PC-9 (cell line): Measurements from ENCODE around the gene RUNX1. TPM values are rescaled to one million over a fixed set of nuclear protein-coding genes. Genes with fewer than 3 reads are reported as not detected.

Experiments used
- BruUV-seq: library from RNA; stranded (reverse); fragments of 400-500 nt; replicated peaks from 2 replicates; lab custom pipeline; 2021; lab: Mats Ljungman, UMichigan
- CTCF ChIA-PET: fragments of 300-600 bp; sonication (Branson Sonifier 250); formaldehyde crosslinking; loops from one replicate; lab custom pipeline; 2022; ENCODE audit warnings: antibody characterized with exemption; lab: Charles Lee
- POLR2A ChIA-PET: fragments of 300-600 bp; sonication (Branson Sonifier 250); formaldehyde crosslinking; loops from one replicate; lab custom pipeline; 2022; ENCODE audit warnings: antibody characterized with exemption; ENCODE audit not compliant: unreplicated experiment; lab: Charles Lee
- DNase-seq, 2 experiments: peaks; one replicate each; pipeline versions ENCODE4 v3.0.0 to v3.0.0-alpha.2; 2015 to 2022; ENCODE audit warnings: mixed read lengths in 1 of 2
- H2AFZ ChIP-seq: fragments of 200-600 bp; sonication (generic); 2 replicates; pipeline ENCODE4 v1.8.1; 2017; ENCODE audit warnings: antibody characterized with exemption
- H3F3A ChIP-seq: fragments of 200-600 bp; sonication (generic); 2 replicates; pipeline ENCODE4 v1.8.1; 2017; ENCODE audit warnings: antibody characterized with exemption, mild to moderate bottlenecking, low read depth; ENCODE audit not compliant: insufficient read depth
- H3K27ac ChIP-seq: fragments of 200-600 bp; sonication (generic); 2 replicates; pipeline ENCODE4 v1.6.1; 2016; ENCODE audit warnings: mixed run types
- H3K27me3 ChIP-seq: fragments of 200-600 bp; sonication (generic); 2 replicates; pipeline ENCODE4 v1.6.1; 2016; ENCODE audit warnings: low read depth, mixed run types; ENCODE audit not compliant: insufficient read depth
- H3K36me3 ChIP-seq: fragments of 200-600 bp; sonication (generic); 2 replicates; pipeline ENCODE4 v1.6.1; 2016; ENCODE audit warnings: low read depth, mixed run types
- H3K4me1 ChIP-seq: fragments of 200-600 bp; sonication (generic); replicated peaks from 2 replicates; pipeline ENCODE4 v1.6.1; 2016; ENCODE audit warnings: mixed run types; ENCODE audit not compliant: insufficient read depth
- H3K4me2 ChIP-seq: fragments of 200-600 bp; sonication (generic); 2 replicates; pipeline ENCODE4 v1.6.1; 2017; ENCODE audit warnings: mixed run types
- H3K4me3 ChIP-seq: fragments of 200-600 bp; sonication (generic); 2 replicates; pipeline ENCODE4 v1.6.1; 2016; ENCODE audit warnings: mixed run types
- H3K79me2 ChIP-seq: fragments of 200-600 bp; sonication (generic); 2 replicates; pipeline ENCODE4 v1.6.1; 2017; ENCODE audit warnings: low read depth, mixed run types
- H3K9me2 ChIP-seq: fragments of 200-600 bp; sonication (generic); 2 replicates; pipeline ENCODE4 v1.8.1; 2017; ENCODE audit warnings: mild to moderate bottlenecking; ENCODE audit not compliant: insufficient read depth
- H3K9me3 ChIP-seq: fragments of 200-600 bp; sonication (generic); 2 replicates; pipeline ENCODE4 v1.8.1; 2016; ENCODE audit warnings: low read depth; ENCODE audit not compliant: insufficient read depth
- H4K20me1 ChIP-seq: fragments of 200-600 bp; sonication (generic); 2 replicates; pipeline ENCODE4 v1.8.1; 2017; ENCODE audit not compliant: insufficient read depth
- EZH2 ChIP-seq: fragments of 200-600 bp; sonication (generic); IDR thresholded peaks from 2 replicates; pipeline ENCODE4 v1.8.0; 2017; ENCODE audit warnings: antibody characterized with exemption, low read depth
- intact Hi-C: fragments of 100-400 bp; cut with micrococcal nuclease; formaldehyde crosslinking; loops from one replicate; pipeline ENCODE4 v1.10.0; 2022; ENCODE audit not compliant: unreplicated experiment
- total RNA-seq: library from RNA; stranded (reverse); gene quantifications from 2 replicates; pipeline ENCODE4 v1.2.3, GENCODE V29; 2021
- TF ChIP-seq, protein P1 (sequence below): fragments of 200-600 bp; sonication (generic); conservative IDR thresholded peaks from 2 replicates; pipeline ENCODE4 v1.6.1; 2017; ENCODE audit warnings: mixed run types, antibody characterized with exemption, mild to moderate bottlenecking, moderate library complexity

Gene RUNX1
- total RNA-seq, 1 experiment from 2014 or later = 58.5 TPM

GRCh38 chr21:35077975-35078374 lies 28.9 kb upstream of the RUNX1 start:
- Histone ChIP-seq H3K9me3 (no peaks in the 10 kb centered on the region), H3K4me1 (no peaks in the 10 kb centered on the region), H3K79me2 (no peaks in the 10 kb centered on the region), H3K27me3 (no peaks in the 10 kb centered on the region), H4K20me1 (no peaks in the 10 kb centered on the region), H3K27ac (no peak overlapping the region), H2AFZ (no peak overlapping the region), H3K4me2 (no peak overlapping the region), H3K4me3 (no peak overlapping the region), H3F3A (no peaks in the 10 kb centered on the region), H3K36me3 (no peaks in the 10 kb centered on the region), H3K9me2 (no peaks in the 10 kb centered on the region)
- TF ChIP-seq EZH2 = no peak
- TF ChIP-seq, protein P1, sequence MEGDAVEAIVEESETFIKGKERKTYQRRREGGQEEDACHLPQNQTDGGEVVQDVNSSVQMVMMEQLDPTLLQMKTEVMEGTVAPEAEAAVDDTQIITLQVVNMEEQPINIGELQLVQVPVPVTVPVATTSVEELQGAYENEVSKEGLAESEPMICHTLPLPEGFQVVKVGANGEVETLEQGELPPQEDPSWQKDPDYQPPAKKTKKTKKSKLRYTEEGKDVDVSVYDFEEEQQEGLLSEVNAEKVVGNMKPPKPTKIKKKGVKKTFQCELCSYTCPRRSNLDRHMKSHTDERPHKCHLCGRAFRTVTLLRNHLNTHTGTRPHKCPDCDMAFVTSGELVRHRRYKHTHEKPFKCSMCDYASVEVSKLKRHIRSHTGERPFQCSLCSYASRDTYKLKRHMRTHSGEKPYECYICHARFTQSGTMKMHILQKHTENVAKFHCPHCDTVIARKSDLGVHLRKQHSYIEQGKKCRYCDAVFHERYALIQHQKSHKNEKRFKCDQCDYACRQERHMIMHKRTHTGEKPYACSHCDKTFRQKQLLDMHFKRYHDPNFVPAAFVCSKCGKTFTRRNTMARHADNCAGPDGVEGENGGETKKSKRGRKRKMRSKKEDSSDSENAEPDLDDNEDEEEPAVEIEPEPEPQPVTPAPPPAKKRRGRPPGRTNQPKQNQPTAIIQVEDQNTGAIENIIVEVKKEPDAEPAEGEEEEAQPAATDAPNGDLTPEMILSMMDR = no peak
- ChIA-PET POLR2A (no interaction called here), CTCF (no interaction called here)
- no TSS peak for BruUV-seq
- intact Hi-C loops = no loop called here
- no peak for DNase-seq

DNA sequence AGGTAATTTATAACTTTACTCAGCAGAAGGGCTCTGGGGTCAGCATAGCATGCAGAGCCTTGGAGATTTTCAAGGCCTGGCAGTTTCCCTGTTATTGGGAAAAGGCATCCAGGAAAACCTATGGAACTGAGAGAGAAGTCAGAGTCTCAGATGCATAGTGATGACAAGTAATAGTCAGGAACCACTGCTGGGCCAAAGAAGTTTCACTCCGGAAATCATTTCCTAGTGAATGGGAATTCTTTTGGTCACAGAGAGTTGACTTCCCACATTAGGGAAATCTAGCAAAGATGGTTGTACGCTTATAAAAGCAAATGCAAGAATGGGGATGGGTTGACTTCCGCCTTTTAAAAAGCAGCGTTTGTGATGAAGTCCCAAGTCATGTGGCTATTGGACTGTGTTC lies 28.4 kb upstream of the RUNX1 start:
- Histone ChIP-seq H3K36me3 (no peaks in the 10 kb centered on the region), H3K27ac (no peak overlapping the region), H3K79me2 (no peaks in the 10 kb centered on the region), H3K4me2 (no peak overlapping the region), H3K9me3 (no peaks in the 10 kb centered on the region), H3K4me3 (no peak overlapping the region), H2AFZ (no peak overlapping the region), H3K4me1 (no peaks in the 10 kb centered on the region), H3F3A (no peaks in the 10 kb centered on the region), H4K20me1 (no peaks in the 10 kb centered on the region), H3K27me3 (no peaks in the 10 kb centered on the region), H3K9me2 (no peaks in the 10 kb centered on the region)
- intact Hi-C loops = no loop called here
- DNase-seq = no peak
- TF ChIP-seq EZH2 = no peak
- TF ChIP-seq, protein P1 = no peak
- CTCF ChIA-PET = no interaction called here
- POLR2A ChIA-PET = no interaction called here
- no TSS peak for BruUV-seq

DNA sequence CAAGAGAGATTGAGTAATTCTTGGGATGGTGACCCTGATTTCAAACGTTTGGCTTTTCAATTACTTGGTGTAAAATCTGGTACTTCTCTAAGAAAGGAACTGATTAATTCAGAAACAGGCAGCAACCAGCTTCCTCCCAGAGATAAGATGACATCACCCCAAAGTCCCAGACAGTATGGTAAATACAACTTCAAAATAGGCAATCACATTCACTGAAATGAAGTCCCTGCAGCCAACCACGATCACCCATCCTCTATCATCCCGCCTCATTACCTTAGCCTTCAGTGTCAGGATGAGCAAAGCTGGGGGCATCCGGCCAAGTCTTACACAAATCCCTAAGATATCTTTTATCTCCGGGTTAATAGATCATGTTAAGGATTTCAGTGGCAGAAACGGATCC lies 26.4 kb upstream of the RUNX1 start:
- CTCF ChIA-PET = no interaction called here
- no peaks in the 10 kb centered on the region for H3K36me3 ChIP-seq
- DNase-seq = no peak
- no peaks in the 10 kb centered on the region for H3K4me1 ChIP-seq
- no peak overlapping the region for H3K4me3 ChIP-seq
- no peaks in the 10 kb centered on the region for H3K27me3 ChIP-seq
- H3K79me2 ChIP-seq = no peaks in the 10 kb centered on the region
- no peak overlapping the region for H3K27ac ChIP-seq
- no peaks in the 10 kb centered on the region for H3K9me3 ChIP-seq
- H4K20me1 ChIP-seq = no peaks in the 10 kb centered on the region
- no peak for TF ChIP-seq EZH2
- TF ChIP-seq, protein P1 = no peak
- POLR2A ChIA-PET = no interaction called here
- no peak overlapping the region for H2AFZ ChIP-seq
- no TSS peak for BruUV-seq
- H3K4me2 ChIP-seq = no peak overlapping the region
- intact Hi-C loops = no loop called here
- H3F3A ChIP-seq = no peaks in the 10 kb centered on the region
- no peaks in the 10 kb centered on the region for H3K9me2 ChIP-seq
